HL-60 (cell line): Measurements from ENCODE around the gene LRCOL1.

ENCODE experiments used
- DNase-seq, 2 experiments: peaks; one replicate each; pipeline ENCODE4 v3.0.0-alpha.2; 2010 to 2020; ENCODE audit warnings: low read depth in 1 of 2, low spot score in 1 of 2
- H3K27ac ChIP-seq: fragments of 250-450 bp; sonication (Bioruptor Pico); replicated peaks from 2 replicates; pipeline ENCODE4 v1.5.1; 2020; ENCODE audit warnings: mild to moderate bottlenecking, moderate library complexity
- H3K27me3 ChIP-seq: fragments of 250-450 bp; sonication (Bioruptor Pico); 2 replicates; pipeline ENCODE4 v1.5.1; 2021; ENCODE audit warnings: mild to moderate bottlenecking, moderate library complexity; ENCODE audit not compliant: insufficient read depth, poor library complexity, severe bottlenecking
- H3K4me3 ChIP-seq: replicated peaks from 2 replicates; pipeline ENCODE4 v1.5.1; 2011; ENCODE audit warnings: mild to moderate bottlenecking, control low read depth, low read length; ENCODE audit not compliant: insufficient read depth
- GABPA ChIP-seq: IDR thresholded peaks from 2 replicates; pipeline ENCODE4 v1.6.1; 2012; ENCODE audit warnings: low read depth
- POLR2AphosphoS5 ChIP-seq: IDR thresholded peaks from 2 replicates; pipeline ENCODE4 v1.6.1; 2012; ENCODE audit warnings: low read depth
- SPI1 ChIP-seq: IDR thresholded peaks from 2 replicates; pipeline ENCODE4 v1.6.1; 2012; ENCODE audit warnings: low read depth, mild to moderate bottlenecking, borderline replicate concordance
- TF ChIP-seq, protein P1 (sequence below): IDR thresholded peaks from 2 replicates; pipeline ENCODE4 v1.6.1; 2012; ENCODE audit warnings: low read depth; ENCODE audit not compliant: insufficient replicate concordance
- TF ChIP-seq, protein P2 (sequence below): IDR thresholded peaks from one replicate; pipeline ENCODE4 v1.5.1; 2011; ENCODE audit warnings: low read length, control low read depth, inconsistent platforms; ENCODE audit not compliant: insufficient read depth

Gene LRCOL1

DNA sequence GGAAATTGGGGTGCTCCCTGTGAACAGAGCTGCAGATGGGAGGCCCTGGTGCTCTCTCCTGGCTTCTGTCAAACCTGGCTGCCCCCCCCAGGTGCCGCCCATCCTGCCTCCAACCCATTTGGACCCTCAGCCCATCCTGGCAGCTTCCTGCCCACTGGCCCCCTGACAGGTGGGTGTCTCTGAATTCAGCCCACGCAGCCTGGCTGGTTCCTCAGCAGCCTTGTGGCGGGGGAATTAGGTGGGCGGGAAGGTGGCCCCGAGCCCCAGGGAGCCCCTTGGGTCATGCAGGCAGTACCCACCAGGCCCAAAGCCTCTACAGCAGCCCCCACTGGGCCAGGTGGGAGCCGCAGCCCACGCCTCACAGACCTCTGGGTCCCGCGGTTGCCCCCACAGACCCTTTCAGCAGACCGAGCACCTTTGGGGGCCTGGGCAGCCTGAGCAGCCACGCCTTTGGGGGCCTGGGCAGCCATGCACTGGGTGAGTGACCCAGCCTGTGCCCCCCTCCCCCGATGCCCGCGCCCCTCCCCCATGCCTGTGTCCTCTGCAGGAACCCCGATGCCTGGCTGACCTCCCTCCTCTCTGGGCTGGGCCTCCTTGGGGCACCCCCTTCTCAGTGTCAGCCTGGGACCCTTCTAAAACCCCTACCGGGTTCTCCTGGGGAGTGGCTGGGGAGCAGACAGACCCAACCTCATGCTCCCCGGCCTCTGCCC is 28.9 kb downstream of the LRCOL1 start:
- Histone ChIP-seq H3K4me3 (no peak overlapping the region), H3K27me3 (no peaks in the 10 kb centered on the region), H3K27ac (no peak overlapping the region)
- TF ChIP-seq, protein P1, sequence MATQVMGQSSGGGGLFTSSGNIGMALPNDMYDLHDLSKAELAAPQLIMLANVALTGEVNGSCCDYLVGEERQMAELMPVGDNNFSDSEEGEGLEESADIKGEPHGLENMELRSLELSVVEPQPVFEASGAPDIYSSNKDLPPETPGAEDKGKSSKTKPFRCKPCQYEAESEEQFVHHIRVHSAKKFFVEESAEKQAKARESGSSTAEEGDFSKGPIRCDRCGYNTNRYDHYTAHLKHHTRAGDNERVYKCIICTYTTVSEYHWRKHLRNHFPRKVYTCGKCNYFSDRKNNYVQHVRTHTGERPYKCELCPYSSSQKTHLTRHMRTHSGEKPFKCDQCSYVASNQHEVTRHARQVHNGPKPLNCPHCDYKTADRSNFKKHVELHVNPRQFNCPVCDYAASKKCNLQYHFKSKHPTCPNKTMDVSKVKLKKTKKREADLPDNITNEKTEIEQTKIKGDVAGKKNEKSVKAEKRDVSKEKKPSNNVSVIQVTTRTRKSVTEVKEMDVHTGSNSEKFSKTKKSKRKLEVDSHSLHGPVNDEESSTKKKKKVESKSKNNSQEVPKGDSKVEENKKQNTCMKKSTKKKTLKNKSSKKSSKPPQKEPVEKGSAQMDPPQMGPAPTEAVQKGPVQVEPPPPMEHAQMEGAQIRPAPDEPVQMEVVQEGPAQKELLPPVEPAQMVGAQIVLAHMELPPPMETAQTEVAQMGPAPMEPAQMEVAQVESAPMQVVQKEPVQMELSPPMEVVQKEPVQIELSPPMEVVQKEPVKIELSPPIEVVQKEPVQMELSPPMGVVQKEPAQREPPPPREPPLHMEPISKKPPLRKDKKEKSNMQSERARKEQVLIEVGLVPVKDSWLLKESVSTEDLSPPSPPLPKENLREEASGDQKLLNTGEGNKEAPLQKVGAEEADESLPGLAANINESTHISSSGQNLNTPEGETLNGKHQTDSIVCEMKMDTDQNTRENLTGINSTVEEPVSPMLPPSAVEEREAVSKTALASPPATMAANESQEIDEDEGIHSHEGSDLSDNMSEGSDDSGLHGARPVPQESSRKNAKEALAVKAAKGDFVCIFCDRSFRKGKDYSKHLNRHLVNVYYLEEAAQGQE, result no peak
- TF ChIP-seq SPI1 (no peak), GABPA (no peak), POLR2AphosphoS5 (no peak)
- TF ChIP-seq, protein P2, sequence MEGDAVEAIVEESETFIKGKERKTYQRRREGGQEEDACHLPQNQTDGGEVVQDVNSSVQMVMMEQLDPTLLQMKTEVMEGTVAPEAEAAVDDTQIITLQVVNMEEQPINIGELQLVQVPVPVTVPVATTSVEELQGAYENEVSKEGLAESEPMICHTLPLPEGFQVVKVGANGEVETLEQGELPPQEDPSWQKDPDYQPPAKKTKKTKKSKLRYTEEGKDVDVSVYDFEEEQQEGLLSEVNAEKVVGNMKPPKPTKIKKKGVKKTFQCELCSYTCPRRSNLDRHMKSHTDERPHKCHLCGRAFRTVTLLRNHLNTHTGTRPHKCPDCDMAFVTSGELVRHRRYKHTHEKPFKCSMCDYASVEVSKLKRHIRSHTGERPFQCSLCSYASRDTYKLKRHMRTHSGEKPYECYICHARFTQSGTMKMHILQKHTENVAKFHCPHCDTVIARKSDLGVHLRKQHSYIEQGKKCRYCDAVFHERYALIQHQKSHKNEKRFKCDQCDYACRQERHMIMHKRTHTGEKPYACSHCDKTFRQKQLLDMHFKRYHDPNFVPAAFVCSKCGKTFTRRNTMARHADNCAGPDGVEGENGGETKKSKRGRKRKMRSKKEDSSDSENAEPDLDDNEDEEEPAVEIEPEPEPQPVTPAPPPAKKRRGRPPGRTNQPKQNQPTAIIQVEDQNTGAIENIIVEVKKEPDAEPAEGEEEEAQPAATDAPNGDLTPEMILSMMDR, result no peak
- no peak for DNase-seq

DNA sequence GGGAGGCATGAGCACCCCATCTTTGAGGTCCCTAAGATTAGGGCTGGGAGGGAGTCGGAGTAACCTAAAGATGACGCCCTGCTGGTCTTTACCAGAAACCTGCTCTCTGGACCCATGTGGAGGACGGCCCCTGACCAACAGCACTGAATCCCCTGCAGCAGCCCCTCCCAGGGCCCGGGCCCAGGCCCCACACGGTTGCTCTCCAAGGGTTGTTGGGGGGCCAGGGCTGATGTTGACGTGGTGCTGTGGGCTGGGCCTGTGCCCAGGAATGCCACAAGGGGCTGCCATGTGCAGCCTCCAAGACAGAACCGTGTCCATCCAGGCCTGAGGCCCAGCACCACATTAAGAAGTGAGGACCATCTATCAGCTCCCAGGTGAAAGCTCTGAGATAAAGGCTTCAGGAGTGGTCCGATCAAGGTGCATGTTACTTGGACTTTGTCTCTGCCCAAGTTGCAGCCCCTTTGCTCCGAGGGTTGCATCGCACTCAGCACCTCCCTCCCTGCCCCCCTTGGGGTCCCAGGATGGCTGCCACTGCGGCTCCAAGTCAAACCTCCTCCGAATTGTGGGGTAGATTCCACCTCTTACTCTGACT is 29.6 kb downstream of the LRCOL1 start:
- no peak; the same call in 1 of the 2 replicates for TF ChIP-seq POLR2AphosphoS5
- TF ChIP-seq GABPA, result no peak
- TF ChIP-seq, protein P1, result no peak
- TF ChIP-seq SPI1, result no peak
- TF ChIP-seq, protein P2, result no peak
- Histone ChIP-seq H3K27me3 (no peaks in the 10 kb centered on the region), H3K27ac (no peak overlapping the region), H3K4me3 (no peak overlapping the region)
- DNase-seq, result no peak

DNA sequence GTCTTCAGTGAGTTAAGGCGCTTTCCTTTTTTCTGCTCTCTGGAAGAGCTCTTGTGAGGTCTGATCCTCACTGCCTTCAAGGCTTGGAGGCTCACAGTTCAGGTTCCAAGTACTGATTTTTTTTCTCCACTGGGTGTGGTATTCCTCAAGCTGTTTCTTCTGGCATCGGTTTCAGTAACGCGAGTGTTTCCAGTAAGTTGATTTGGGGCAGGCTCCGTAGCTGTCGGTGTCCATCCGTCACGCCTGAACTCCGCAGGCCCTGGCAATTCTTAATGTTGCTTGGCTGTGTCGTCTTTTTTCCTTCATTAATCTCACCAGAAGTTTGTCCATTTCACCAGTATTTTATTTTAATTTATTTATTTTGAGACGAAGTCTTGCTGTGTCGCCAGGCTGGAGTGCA is 30.6 kb downstream of the LRCOL1 start:
- no peak for DNase-seq
- Histone ChIP-seq H3K27ac (no peak overlapping the region), H3K4me3 (no peak overlapping the region), H3K27me3 (no peaks in the 10 kb centered on the region)
- TF ChIP-seq, protein P2, result no peak
- TF ChIP-seq POLR2AphosphoS5, result no peak
- TF ChIP-seq GABPA, result no peak
- TF ChIP-seq, protein P1, result no peak
- TF ChIP-seq SPI1, result no peak
